Endothelial cell of umbilical vein (primary cell): ENCODE results near the gene IFNL3.

Experiments used
- CTCF ChIP-seq, 2 donors: IDR thresholded peaks; 1 replicate in 1 of 2; 2 replicates in 1 of 2; pipeline ENCODE4 v1.5.1; 2011; ENCODE audit warnings: low read length in 2 of 2, mild to moderate bottlenecking in 2 of 2, moderate library complexity in 2 of 2, control low read depth in 1 of 2, inconsistent platforms in 1 of 2, low read depth in 1 of 2; ENCODE audit not compliant: insufficient read depth in 1 of 2; ENCODE audit errors: extremely low read depth in 1 of 2
- POLR2A ChIP-seq: IDR thresholded peaks from 2 replicates; pipeline ENCODE4 v1.6.1; 2012; ENCODE audit warnings: low read depth, mild to moderate bottlenecking, control low read depth, low read length

GRCh38 chr19:39262496-39262895 is 17.7 kb upstream of the IFNL3 start:
- TF ChIP-seq CTCF (IDR thresholded peaks at IDR 0.05; ENCODE audit: extremely low read depth in 1 of 2, insufficient read depth in 1 of 2, low read depth in 1 of 2, low read length in 2 of 2) = no peak
- TF ChIP-seq POLR2A = no peak
